ENCODE results near the gene MAML3.
"Not testable (repeated sequence)": the region's sequence is repeated elsewhere in the genome, so short reads cannot be mapped to it uniquely, and the experiment has no call there.

The MAML3 gene

DNA sequence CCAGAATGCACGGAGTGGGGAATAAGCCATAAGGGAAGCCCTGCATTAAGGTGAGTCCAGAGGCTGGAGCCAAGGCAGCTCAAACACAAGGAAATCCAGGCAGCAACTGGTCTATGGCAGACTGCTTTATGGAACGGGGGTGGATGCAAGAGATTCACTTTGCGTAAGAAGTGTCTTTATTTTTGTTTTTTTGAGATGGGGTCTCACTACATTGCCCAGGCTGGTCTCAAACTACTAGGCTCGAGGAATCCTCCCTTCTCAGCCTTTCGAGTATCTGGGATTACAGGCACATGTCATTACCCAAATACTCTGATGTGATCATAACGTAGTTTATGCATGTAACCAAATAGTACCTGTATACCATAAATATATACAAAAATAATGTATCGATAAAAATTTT is 199.5 kb downstream of the MAML3 start:
- DNase-seq = no peak

DNA sequence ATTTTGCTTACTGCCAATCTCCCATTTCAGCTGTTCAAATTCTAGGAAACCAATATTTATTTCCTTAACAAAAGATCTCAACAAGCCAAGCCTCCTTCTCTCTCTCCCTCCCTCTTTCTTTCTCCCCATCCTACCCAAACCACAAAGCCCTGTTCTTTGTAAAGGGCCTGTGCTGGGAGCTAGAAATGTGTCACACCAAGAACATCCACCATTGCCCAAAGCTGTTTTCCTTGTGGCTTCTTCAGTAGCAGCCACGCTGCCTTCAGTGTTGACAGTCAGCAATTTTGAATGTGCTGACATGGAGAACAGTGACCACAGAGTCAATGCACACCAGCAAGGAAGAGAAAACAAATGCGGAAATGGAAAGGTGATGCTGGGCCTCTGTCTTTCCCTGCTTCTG is 203.0 kb downstream of the MAML3 start:
- DNase-seq = peak; percentile 84

DNA sequence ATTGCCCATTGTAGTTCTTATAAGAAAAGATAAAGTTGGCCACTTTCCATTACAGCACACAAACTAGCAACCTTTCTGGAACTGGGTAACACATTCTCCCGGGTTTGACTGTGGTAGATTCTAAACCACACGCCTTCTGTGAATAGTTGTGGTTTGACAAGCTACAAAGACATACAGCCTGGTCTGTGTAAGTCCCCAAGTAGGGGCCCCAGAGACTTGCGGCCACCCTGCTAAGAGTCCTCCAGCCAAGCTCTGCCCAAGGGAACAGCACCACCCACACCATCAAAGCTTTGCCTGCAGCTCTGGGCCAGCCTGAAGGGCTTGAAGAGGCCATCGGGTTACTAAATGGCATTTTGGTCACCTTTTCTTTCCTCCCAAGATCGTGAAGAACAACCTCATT is 203.4 kb downstream of the MAML3 start:
- peak; percentile 86 for DNase-seq

DNA sequence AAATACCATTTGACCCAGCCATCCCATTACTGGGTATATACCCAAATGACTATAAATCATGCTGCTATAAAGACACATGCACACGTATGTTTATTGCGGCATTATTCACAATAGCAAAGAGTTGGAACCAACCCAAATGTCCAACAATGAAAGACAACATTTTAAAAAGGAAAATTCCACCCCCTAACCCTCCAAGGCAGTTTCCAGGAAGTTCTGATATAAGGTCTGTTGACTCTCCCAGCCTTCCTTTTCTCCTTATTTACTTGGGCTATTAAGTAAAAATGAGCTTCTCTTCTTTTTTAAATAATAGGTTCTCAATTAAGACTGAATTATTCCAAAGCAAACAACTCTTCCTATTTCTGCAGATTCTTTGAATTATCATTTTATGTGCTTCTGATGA is 209.1 kb downstream of the MAML3 start:
- DNase-seq = not testable (repeated sequence)

DNA sequence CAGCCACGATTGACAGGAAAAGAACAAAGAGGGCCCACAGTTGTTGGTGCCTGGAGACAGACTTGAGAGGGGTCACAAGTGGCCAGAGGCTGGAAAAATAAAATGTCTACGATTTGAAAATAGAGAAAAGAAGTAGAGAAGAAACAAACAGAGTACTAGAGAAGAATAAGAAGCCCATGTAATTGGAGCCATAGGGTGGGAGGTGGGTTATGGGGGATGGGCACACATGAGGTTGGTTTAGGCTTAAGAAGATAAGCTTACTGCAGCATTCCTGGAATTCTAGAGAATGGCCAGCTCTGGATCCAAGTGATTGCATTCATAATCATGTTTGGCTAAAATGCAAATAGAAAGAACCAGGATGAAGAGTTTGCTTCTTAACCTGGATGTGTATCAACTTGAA is 210.7 kb downstream of the MAML3 start:
- no peak for DNase-seq

DNA sequence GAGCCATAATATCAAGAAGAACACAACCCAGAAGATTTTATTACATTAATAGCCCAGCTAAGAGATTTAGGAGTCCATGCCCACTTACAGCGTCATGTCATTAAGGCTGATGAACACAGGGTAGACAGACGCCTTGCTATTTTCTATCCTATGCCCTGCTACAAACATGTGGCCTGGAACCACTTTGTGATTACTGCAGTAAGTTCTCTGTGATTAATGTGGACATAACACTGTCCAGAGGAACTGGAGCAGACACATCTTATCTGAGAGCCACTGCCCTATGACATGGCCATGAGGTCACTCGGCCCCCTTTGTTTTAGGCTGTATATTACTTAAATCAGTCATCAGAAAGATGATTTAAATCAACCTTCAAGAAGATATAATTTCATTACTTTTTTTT is 211.7 kb downstream of the MAML3 start:
- no peak for DNase-seq

DNA sequence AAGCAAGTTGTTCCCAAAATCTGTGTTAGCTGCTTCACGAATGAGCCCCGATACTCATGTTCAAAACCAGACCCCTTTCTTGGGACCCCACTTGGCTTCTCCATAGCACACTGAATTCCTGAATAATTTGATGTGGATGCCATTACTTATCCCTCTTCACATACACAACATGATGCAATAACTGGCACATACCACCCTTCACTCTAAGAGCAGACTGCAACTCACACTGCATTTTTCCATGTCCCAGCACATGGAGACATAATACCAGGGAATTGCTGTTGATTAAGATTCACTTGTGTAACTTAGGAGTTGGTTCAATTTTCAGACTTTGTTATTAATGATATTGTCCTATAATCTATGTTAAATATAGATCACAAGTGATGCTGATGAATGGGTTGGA is 213.4 kb downstream of the MAML3 start:
- DNase-seq = no peak

DNA sequence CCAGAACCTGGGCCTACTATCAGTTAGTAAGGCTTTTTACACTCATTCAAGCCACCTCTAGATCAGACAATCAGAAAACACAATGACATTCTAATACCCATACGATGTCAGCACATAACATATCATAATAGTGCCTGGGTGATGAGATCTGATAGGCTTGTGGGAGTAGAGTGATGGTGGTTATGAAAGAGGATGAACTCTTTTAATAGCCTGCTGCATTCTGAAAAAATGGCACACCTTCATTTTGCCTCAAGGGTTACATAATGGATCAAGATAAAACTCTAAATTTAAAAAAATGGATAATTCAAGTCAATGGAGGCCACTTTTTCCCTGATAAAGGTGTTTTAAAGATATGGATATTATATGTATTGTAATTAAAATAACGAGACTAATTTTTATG is 215.6 kb downstream of the MAML3 start:
- no peak for DNase-seq

DNA sequence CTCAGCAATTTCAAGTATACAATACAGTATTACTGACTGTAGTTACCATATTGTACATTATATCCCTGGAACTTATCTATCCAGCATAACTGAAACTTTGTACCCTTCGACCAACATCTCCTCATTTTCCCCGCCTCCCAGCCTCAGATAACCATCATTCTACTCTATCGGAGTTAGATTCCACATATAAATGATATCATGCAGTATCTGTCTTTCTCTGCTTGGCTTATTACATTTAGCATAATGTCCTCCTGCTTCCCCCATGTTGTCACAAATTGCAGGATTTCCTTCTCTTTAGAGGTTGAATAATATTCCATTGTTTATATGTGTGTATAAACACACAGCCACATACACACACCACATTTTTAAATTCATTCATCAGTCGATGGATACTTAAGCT is 218.1 kb downstream of the MAML3 start:
- DNase-seq = no peak

DNA sequence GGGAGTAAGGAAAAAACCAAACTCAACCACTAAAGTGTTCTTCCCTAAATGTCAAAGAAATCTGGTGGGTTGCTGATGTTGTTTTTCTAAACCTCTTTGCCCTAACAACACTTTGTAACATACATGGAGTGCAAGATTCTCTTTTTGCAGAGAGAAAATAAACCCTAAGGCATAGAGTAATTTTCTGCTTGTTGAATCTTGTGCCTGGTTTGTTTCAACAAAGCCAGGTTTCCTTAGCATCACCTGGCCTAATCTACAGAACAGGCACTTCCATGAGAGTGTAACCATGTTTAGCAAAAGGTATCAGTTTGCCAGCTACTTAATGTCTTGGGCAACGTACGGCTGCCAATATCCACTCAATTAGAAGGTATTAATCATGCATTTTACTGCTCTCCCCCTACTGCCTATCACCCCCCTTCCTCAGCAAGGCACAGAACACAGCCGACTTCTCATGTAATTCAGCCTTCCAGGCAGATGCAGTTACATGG is 219.2 kb downstream of the MAML3 start:
- no peak for DNase-seq

DNA sequence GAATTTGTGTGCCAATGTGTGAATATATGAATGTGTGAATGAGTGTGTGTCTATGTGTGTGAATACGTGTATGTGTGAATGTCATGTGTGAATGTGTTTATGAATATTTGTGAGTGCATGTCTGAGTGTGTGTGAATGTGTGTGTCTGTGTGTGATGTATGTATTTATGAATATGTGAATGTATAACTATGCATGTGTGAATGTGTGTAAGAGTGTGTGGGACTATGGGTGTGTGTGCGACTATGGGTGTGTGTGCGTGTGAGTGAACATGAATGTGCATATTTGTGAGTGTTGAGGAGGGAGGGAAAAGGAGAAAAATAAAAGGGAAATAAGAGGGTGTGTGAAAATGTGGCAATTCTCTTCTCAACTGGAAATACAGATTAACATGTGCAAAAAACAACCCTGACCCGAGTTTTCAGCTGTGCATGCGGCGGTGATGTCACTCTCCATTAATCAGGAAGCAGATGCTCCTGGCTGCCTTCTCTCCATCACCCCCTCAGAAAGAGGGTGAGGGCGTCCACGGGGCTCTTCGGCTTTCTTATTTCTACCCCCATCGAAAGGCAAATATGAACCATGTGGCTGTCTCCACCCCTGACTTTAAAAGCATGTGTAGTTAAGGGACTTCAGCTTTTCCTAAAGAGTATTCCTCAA is 219.8 kb downstream of the MAML3 start:
- DNase-seq = no peak

DNA sequence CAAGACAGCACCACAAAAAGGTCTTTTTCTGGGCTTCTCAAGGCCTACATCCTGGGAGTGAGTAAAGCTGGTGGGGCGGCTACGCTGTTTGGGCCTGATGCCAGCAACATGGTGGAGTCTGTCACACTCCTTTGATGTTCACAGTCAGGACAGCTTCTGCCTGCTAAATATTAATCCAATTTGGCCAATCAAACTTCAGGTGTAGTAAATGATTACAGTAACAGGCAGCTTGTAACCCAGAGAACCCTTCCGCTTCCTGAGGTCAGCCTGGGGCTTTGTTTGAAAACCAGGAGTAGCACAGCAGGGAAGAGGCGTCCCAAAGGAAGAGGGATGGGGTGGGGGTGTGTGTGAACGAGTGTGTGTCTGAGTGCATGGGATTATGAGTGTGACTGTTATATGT is 220.4 kb downstream of the MAML3 start:
- no peak for DNase-seq

DNA sequence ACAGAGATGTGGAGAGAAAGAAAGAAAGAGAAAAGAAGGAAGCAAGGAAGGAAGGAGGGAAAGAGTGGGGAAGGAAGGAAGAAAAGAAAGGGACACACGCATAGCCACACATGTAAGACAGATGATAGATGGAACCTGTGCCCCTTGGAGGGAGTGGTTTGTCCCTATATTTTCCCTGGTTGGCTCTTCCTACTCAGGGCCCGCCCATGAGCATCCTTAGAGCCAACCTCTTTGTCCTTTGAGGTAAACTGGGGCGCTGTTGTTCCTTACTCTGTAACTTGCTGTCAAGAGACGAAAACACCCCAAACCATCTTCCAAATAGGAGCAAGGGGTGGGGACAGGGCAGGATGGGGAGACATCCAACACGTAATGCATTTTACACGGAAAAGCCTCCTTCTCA is 220.9 kb downstream of the MAML3 start:
- DNase-seq = no peak

DNA sequence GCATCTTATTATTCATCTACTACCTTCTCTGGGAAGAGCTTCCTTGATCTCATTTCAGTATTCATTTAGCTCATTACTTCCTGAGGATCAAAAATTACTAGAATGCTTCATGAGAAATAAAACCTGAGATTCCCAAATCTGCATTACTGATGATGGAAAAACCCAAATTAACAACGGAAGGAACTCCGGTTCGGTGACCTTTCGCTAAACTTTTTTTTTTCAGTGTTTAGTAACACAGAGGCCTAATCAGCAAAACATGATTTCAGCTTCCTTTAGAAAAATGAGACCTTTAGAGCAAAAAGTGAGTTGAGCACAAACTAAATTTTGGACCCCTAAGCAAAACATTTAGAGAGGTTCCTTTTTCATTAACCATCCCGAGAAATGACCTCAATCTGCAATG is 229.2 kb downstream of the MAML3 start:
- DNase-seq = no peak

DNA sequence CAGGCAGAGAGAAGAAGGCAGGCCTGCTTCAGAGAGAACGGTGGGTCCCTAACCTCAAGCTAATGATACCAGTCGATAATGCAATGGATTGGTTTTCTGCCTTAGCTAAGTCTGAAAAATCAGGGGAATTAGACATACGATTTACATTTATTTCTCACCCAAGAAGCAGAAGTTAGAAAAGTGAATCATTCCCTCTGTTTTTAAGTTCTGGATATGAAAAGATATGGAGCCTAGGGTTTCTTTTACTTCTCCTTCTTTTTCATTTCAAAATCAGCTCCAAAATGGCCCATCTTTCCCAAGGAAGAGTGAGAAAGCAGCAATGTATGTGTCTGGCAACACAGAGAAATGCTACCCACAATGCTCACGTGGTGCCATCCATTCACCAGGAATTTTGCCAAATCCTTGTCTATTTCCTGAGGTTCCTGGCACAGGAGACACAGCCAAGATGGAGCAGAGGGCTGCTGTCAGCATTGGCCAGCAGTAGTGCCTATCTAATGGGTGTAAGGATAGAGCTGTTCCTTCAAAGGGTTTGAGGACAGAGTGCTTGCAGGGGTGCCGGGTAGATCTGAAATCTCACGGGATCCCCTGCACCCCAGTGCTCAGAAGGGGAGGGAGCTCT is 231.5 kb downstream of the MAML3 start:
- DNase-seq = no peak

DNA sequence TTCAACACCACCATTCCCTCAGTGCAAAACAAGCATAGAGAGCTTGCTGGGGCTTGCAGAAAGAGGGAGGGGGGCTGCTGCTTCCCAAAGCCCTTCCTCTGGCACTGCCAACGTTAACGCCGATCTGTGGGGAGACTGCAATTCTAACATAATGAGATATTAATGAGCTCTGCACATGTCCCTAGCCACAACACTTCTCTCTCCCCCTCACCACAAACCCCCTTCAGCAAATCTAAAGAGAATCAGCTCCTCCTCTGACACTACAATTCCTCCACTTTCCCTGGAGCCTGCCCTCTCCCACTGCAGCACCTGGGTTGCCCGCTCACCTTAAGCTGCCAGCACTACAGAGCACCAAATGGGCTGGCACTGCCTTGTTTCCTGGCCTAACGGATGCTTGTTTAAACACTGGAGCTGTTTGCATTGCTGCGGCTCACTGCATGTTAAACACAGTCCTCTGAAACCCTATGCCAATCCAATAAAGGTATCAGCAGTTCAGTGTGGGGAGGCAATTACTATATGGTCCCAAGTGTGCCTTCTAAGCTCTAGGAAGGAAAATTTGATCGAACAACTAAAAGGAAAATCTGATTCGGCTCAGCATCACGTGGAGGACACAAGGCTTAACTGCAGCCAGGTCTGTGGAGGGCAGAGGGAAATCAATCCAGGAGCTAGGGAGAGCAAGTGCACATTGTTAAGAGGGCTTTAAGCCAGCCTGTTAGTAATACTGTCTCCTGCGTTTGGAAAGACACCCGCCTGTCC is 232.4 kb downstream of the MAML3 start:
- DNase-seq = no peak

DNA sequence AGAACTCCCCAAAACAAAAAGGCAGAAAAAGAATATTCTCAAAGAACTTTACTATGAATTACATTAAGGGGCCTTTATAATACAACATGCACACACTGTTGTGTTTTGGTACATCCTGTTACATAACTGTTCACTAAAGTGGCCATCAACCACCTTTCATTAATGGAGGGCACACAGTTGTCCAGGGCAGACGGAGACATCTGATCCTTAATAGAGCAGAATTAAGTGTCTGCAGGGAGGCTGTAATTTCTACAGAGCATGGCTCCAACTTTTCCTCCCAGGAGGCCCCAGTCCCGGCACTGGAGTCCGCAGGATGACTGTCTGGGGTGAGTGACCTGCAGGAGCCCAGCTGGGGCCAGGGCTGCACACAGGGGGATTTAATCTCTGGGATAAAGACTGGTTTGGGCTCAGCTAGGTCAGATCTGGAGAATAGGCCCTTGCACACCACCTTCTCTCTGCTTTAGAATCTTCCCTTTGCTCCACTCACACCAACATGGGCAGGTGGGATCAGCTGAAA is 233.4 kb downstream of the MAML3 start:
- DNase-seq = no peak

DNA sequence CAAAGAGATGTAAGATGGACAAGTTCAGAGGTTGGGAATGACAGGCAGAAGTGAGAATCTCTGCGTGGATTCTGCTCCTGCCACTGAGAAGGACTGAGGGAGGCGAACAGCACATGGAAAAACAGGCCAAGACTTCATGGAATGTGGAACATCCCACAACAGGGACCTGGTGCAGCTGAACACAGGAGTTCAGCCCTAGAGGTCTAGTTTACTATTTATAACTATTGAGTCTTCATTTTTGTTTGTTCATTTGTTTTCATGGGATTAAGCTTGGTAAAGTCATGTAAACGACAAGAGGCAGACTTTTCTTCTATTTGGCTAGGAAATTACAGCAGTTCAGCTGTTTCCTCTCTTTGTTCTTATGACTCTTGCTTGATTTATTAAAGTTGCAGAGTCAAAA is 234.5 kb downstream of the MAML3 start:
- DNase-seq = no peak

DNA sequence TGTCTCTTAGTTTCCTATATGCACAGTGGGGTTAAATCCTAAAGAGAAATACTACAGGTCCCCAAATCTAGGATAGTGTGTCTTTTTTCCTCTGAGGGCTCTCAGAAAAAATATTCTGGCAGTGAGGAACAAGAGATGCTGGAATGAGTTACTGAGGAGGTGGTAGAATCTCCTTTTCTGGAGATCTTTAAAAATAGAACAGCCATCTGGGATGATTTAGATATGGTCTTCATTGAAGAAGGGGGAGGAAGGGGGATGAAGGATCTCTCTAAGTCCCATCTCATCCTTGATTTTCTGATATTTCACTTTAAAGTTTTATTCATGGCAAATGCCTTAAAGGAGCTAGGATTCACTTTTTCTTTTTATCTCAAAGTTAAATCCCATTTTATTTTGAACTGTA is 235.0 kb downstream of the MAML3 start:
- no peak for DNase-seq

DNA sequence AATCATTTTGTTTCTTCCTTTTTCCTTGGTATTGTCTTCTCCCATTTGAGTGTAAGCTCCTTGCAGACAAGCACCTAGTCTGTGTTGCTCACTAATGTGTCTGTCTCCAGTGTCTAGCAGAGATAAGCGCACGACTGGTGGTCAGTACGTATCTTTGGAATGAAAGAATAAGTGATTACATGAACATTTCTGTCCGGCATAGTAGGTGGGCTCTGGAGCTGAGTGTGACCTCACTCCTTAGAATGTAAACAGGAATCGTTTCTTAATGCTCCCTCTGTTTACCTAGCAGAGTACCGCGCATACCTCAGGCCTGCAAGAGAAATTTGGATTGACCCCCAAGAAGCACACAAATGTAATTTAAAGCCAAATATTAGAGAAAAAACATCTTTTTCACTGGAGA is 235.4 kb downstream of the MAML3 start:
- DNase-seq = no peak

DNA sequence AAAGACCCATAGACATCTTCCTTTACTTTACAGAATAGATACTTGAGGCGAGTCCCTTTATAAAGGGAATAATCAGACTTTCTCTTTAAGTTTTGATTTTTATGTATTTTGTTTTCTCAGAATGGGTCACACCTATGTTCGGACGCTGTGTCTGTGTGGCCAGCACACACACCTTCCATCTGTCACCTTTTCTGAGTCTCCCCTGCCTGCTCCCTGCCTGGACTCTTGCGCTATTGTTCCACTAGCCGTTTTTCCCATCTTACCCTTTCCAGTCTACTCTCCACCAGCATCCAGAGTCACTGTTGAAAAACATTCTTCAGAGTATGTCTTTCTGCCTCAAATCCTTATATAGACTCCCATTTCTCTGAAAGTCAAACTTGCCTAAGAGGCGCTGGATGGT is 236.1 kb downstream of the MAML3 start:
- no peak for DNase-seq

DNA sequence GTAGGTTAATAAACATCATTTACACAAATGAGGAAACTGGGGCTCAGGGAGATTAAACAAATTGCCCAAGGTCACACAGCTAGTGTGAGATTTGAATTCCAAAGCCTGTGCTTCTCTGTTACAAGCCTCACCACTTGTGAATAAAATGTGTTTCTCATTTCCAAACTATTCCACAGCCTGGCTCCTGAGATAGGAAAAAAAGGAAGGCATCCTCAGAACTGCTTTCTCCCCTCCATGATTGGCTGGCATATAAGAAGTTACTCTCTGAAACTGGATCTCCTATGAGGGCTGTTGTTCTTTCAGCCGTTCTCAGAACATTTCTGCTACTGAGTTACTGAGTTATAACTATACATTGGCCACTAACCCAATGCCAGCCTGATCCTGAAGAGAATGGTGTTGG is 237.9 kb downstream of the MAML3 start:
- DNase-seq = no peak

DNA sequence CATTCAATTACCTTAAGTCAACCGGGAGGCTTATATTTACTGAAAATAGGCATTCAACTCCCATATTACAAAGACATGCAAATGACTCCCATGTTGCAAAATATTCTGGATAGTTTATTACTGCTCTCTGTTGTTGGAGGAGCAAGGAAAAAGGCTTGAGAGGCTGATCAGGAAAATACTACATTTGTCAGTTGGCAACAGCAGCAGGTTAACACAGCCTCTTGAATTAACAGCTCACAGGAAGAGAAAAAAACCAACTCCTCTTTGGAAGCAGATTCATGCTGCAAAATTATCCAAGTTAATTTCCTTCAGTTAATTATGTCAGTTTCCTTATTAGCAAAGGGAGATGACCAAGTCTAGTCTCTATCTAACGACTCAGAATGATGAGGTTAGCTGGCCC is 238.9 kb downstream of the MAML3 start:
- DNase-seq = no peak

DNA sequence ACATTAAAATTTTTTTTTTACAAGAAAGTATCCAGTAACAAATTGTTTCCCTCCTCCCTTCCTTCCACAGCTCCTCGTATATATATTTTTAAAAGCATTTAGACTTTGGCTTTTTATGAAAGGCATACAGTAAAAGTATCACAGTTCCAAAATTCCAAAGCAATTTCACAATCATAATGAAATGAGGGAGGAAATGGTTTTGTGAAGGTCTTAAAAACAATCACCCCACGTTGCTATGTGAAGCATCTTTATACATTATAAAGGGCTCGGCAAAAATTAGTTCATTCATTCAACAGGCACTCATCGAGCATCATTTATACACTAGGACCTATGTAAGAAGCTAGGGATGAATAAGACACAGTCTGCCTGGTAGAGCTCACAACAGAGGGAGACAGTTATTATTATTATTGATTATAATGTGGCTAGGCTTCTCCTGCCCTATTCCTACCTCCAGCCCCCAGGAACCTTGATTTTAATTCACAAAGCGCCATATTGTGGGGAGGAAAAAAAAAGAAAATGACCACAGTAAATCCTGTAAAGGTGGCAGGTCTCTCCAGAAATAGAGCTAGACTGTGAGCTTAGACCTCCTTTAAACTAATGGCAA is 239.9 kb downstream of the MAML3 start:
- no peak for DNase-seq

Measured in activated CD4-positive, alpha-beta T cell treated with anti-CD3 and anti-CD28 coated beads, Interleukin-10, Interleukin-2, amounts not matched to agents 100 ng/mL and 50 ng/mL, durations not matched to agents 16 hours and 8 hours (primary cell).